Daoy (cell line): ENCODE measurements around the gene SLCO4C1. TPM values are rescaled to one million over a fixed set of nuclear protein-coding genes. Genes with fewer than 3 reads are reported as not detected.
A peak's percentile ranks its signal among the peaks of the same experiment; 100 is the strongest.

Experiments
- DNase-seq: peaks from one replicate; pipeline ENCODE4 v3.0.0-alpha.2; 2015; ENCODE audit warnings: low read depth
- total RNA-seq: library from RNA; depleted of rRNA; stranded (reverse); fragments of >200 nt; shearing (Covaris generic); gene quantifications from 2 replicates; pipeline ENCODE4 v1.2.3, GENCODE V29; 2014; rRNA removed

Gene SLCO4C1
- total RNA-seq, 1 experiment from 2014 or later: not detected

DNA sequence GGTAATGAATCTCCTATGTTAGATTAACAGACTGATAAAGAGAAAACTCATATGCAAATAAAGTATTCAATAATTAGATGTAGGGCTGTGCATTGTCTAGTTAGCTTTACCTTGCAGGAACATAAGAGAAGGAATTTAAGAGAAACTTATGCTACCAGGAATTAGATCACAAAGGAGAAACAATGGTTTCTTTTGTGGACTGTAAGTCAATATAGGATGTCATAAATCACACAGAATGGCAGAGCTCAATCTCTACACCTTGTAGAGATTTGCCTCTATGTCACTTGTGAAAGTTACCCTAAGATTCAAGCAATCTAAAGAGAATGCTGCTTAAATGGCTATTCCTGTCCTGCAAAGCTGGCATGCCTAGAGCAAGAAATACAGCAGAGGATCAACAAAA lies 26.0 kb downstream of the SLCO4C1 start:
- no peak for DNase-seq

DNA sequence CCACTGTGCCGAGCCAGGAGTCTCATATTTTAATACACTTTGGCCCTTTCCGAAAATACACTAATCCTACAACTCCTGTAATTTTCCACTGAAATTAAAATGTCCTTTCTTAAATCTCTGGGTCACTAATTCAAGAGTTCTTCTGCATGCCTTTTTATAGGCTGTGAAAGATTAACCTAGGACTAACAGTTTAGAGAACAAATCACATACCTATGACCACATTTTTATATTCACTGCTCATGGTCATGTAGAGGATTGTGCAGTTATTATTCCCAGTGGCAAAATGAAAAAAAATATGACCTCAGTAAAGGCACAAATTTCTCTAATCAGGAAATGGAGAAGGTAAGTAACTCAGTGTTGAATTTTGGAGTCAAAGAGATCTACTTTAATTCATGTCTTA lies 33.4 kb downstream of the SLCO4C1 start:
- no peak for DNase-seq

DNA sequence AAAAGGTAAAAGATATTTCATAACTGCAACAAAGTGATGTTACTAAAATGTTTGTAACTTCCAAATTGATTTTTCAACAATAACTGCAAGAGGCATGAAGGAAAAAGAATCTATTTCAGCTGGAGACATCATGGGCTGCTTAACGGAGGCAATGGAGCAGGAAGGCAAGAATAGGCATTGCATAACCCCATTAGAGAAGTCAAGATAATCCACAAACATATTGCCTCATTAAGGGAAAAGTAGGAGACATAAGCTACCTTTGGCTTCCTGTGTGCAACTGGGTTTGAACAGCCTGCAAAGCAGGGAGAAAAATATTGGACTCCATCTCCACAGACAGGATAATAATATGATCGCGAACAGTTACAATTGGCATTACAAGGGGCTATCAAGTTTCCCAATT lies 46.7 kb downstream of the SLCO4C1 start:
- no peak for DNase-seq

DNA sequence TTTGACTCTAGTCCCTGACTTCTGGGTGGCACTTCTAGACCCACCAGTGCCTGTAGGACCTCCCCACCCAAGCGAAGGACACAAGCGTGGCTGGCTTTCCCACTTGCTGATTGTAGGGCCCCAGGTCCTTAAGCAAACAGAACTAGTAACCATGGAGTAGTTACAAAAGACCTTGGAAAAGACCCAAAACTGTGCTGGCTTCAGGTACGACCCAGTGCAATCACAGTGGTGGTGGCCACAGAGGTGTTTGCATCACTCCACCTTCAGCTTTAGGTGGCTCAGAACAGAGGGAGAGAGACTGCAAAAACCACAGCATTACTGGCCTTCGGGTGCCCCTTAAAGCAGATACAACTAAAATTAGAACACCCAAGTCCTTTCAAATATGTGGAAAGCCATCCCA lies 52.9 kb downstream of the SLCO4C1 start:
- no peak for DNase-seq

DNA sequence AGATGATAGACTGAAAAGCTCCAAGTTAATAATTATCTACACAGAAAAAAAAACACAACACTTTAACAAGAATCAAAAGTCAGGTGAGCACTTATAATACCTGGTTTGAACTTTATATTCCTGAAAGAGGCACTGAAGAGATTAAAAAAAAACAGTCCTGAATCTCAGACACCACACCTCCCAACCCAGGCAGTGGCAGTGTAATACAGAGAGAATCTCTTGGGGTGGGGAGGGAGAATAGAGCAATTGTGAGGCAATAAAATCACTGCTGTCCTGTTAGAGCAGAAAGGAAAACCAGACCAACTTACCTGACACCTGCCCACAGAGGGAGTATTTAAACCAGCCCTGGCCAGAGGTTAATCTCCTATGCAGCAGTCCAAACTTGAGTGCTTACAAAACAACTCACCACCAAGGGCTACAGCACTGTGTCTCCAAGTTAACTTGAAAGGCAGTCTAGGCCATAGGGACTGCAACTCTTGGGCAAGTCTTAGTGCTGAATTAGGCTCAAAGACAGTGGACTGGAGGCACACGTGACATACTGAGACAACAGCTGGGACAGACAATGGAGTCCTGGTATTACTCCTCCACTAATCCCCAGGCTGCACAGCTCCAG lies 54.2 kb downstream of the SLCO4C1 start:
- no peak for DNase-seq

DNA sequence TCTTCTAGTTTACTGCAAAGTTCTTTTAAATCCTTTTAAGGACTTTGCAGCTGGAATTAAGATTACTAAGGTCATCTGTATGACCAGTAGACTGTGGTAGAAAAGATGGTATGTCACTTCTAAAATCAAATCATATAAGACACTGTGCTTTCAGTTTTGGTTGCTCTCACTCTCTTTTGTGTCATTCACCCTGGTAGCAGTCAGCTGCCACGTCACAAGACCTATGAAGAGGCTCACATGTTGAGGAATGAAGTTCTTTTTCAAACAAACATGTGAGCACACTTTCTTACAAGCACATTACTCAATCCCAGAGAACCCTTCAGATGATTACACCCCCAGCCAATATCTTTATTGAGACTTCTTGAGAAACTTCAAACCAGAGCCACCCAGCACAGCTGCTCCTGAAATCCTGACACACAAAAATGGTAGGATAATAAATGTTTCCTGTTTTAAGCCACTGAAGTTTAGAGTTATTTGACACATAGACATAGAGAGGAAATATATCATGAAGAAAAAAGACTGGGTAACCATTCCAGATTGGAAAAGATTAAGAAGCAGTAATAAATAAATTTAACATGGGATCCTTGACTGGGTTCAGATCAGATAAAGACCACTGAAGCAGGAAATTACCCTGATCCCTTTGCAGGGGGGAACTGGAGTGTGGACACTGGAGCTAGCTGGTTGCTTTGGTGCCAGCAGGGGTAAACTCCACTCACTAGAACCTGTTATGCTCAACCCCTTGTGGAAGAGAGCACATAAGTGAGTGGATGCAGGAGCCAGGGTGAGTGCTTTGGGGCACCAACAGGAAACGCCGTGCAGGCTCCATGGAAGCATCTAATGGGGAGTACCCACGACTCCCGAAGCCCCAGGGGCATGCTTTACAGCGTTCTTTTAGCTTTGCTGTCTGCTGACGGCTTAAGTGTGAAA lies 64.1 kb downstream of the SLCO4C1 start:
- DNase-seq: no peak

DNA sequence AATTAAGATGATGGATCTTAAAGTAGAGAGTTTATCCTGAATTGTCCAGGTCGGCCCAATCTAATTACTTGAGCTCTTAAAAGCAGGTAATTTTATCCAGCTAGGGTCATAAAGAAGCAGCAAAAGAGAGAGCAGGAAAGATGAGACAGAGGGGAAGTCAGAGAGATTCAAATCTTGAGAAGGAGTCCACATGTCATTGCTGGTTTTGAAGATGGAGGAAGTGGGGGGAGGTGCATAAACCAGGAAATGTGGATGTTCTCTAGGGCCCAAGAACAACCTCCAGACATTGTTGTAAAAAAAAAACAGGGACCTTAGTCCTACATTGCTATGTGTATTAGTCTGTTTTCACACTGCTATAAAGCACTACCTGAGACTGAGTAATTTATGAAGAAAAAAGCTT lies 66.4 kb downstream of the SLCO4C1 start:
- DNase-seq: no peak

DNA sequence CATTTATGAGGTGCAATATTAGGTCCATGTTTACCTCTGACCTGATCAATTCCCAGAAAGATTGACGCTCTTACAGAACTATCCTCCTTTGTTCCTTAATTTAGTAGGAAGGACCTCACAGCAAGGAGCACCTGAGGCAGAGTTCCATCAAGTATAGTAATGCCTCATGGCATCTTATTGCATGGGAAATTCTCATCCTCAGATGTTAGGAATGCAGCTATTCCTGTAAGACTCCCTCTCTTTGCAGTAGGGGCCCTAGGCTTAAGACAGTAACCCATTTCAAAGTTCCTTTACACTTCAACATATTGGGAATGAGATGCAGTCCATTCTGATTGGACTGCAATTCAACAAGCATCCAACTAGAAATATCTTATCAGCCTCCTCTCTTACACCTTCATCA lies 69.8 kb downstream of the SLCO4C1 start:
- no peak for DNase-seq

DNA sequence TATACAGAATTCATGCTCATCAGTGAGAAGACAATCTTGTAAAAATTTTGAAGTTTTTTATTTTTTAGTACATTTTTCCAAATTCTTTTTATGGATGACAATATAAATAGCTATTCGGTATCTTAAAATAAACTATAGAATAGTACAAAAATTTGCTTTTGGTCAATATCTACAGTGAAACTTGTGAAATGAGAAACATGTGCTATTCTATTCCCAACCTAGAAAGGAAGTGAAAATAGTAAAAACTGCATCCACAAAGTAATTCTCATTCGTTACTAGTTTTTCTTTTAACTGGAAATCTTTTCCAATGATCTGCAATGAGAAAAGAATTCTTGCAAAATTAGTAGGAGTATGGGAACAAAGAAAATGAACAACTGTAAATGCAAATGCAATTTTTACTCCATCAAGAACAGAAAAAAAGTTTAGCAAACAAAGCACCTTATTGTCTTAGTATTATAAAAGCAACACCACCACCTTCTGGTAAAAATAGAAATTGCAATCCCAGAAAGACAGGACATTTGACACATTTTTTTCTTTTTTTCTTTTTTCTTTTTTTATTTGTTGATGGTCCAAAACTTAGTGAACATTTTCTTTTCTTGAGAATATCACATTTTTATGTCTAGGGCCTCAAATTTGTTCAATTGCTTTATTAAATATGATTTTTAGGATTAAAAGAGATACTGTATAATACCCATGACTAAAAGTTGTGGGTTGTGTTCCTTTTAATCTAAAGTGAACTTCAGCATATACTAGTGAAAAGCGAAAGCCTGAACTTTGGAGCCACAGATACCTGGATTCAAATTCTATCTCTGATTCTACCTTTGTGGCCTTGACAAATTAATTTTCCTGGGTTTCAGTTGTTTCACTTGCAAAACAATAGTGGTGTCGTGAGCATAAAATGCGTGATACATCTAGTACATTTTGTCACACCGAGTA lies 72.3 kb downstream of the SLCO4C1 start:
- peak; percentile 3 for DNase-seq

DNA sequence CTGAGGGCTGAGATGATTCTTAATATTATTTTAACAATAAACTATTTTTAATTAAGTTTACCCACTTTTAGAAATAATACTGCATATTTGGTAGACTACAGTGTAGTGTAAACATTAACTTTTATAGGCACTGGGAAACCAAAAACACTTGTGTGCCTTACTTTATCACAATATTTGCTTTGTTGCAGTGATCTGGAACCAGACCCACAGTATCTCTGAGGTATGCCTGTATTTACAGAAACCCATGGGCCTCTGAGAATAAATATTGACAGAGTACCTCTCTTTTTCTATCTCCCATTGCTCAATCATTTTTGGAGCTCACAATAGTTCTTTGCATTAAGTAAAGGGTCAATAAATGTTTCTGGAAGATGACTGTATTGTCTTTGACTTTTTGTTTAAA lies 73.3 kb downstream of the SLCO4C1 start:
- no peak for DNase-seq

DNA sequence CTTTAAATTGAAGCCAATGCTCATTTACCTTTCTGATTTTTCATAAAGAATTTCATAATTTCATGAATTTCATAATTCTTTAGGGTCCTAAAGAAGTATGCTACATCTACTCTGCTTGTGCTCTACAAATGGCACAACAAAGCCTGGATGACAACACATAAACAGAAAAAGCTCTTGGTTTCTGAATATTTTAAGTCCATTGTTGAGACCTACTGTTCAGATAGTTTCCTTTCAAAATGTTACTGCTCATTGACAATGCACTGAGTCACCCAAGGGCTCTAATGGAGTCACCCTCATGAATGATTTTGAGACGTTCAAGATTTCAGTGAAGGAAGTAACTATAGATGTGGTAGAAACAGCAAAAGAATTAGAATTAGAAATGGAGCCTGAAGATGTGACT lies 74.1 kb downstream of the SLCO4C1 start:
- DNase-seq: no peak

DNA sequence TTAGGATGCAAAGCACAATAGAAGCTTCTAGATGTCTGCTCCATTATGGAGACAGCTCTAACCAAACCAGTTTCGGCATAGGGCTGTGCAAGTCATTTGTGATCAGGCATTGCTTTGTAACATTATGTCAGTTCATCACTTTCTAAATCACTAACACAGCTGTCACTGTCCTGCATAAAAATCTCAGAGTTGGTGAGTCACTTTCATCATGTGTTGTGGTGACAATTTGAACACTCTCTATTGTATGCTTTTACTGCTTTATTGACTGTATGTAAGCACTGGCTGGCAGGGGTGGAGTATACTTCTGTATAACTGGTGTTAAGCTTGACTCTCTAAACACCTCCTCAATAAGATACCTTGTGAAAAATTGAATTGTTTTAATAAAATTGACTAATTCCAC lies 77.9 kb downstream of the SLCO4C1 start:
- no peak for DNase-seq

DNA sequence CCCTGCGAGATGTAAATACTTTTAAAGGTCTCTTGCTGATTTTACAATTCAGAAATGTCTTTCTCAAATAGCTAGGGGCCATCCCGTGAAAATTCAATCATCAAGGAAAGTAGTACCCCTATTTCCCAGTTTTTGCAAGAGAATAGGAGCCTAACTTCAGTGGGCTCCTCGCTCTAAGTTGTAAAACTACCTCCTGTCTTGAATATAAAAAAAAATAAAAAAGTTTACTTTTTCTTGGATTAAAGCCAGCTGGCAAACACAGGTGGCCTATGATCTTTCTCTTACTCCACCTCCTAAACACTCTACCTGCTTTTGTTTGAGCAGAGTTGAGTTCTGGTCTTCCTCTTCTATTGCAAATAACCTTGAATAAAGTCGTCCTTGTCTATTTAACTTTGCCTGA lies 79.4 kb downstream of the SLCO4C1 start:
- DNase-seq: no peak

DNA sequence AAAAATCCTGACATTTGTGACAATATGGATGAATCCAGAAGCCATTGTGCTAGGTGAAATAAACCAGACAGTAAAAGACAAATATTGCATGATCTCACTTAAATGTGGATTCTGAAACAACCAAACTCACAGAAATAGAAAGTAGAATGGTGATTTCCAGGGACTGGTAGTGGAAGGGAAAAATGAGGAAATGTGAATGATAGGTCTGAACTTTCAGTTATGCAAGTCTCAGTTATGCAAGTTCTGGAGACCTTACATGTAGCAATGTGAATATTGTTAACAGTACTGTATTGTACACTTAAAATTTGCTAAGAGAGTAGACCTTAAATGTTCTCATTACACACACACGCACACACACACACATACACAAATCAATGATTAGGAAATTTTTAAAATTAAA lies 84.9 kb downstream of the SLCO4C1 start:
- no peak for DNase-seq

DNA sequence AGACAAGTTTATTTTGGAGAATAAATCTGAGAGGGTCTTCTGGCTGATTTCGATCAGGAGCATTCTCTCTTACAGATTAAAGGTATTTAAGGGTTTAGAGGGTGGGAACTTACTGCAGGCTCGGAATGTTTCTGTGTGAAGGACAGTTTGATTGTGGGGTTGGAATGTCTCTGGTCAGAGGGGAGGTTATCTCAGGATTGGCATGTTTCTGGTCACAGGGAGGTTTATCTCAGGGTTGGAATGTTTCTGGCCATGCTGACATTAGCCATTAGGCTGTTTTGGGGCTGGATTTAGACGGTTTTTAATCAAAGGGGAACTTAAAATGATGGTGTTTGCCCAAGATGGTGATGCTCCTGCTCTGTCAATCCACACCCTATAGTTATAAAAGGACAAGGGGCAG lies 95.2 kb downstream of the SLCO4C1 start:
- no peak for DNase-seq

DNA sequence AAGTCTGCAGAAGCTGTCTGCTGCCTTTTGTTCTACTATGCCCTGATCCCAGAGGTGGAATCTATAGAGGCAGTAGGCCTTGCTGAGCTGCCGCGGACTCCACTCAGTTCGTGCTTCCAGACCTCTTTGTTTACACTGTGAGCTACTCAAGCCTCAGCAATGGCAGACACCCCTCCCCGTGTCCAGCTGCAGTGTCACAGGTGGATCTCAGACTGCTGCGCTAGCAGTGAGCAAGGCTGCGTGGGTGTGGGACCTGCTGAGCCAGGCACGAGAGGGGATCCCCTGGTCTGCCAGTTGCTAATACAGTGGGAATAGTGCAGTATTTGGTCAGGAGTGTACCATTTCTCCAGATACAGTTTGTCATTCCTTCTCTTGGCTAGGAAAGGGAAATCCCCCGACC lies 99.6 kb downstream of the SLCO4C1 start:
- DNase-seq: no peak

Other genes starting within 250 kb of the SLCO4C1 start
- gene SLCO6A1, start 202.7 kb upstream of the SLCO4C1 start, total RNA-seq: 0.48 TPM in 1 of 2 replicates, not detected in the other